Vagina (tissue), 2 donors: Measurements from ENCODE around the gene RAF1.

ENCODE experiments used
- CTCF ChIP-seq, 3 experiments: fragments of 450-650 bp in 2 of 3; fragments of 200-600 bp in 1 of 3; sonication (generic) in 1 of 3; IDR thresholded peaks; one replicate each; pipeline ENCODE4 v1.5.1; 2017 to 2019; ENCODE audit warnings: antibody characterized with exemption in 3 of 3, mild to moderate bottlenecking in 2 of 3, moderate library complexity in 2 of 3
- POLR2A ChIP-seq, 2 donors: fragments of 450-650 bp; IDR thresholded peaks; one replicate each; pipeline ENCODE4 v1.6.1; 2017; ENCODE audit warnings: antibody characterized with exemption in 2 of 2, mild to moderate bottlenecking in 2 of 2, moderate library complexity in 2 of 2

GRCh38 chr3:12577379-12577778 lies 86.5 kb downstream of the RAF1 start:
- TF ChIP-seq CTCF (IDR thresholded peaks at IDR 0.05) (no peak), POLR2A (IDR thresholded peaks at IDR 0.05) (no peak)
